Measurements from ENCODE around the gene TBC1D22A. TPM values are rescaled to one million over a fixed set of nuclear protein-coding genes. Genes with fewer than 3 reads are reported as not detected.

TBC1D22A gene
- total RNA-seq, 1 donor from 2014 or later, result 10.6 TPM

DNA sequence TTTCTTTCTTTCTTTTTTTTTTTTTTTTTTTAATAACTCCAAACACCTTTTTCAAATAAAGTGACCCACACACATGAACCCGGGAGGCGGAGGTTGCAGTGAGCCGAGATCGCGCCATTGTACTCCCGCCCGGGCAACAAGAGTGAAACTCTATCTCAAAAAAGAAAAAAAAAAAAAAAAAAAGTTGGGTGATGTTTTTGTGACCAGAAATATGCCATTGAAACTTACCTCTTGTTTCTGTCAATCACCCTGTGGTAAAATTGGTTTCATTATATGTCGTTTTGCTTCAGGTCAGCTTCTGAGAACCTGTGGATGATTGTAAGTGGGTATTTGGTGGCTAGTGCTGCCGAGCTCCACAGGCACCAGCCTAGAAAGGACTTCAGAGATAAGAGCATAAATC is 238.8 kb downstream of the TBC1D22A start:
- Histone ChIP-seq H3K36me3 (no peaks in the 10 kb centered on the region), H4K20me1 (ENCODE audit: low read depth) (no peaks in the 10 kb centered on the region), H3F3A (ENCODE audit: low read depth) (peaks cover 7% of the 10 kb centered on the region), H3K79me2 (ENCODE audit: low read depth) (no peaks in the 10 kb centered on the region), H2AFZ (replicated peaks) (no peak overlapping the region), H3K27ac (no peak overlapping the region), H3K4me2 (no peak overlapping the region), H3K4me1 (no peaks in the 10 kb centered on the region), H3K4me3 (no peak overlapping the region), H3K27me3 (no peaks in the 10 kb centered on the region), H3K9me3 (ENCODE audit: low read depth) (no peaks in the 10 kb centered on the region), H3K9ac (no peak overlapping the region)
- DNase-seq (ENCODE audit: low spot score), result no peak
- H3K27me3 Mint-ChIP-seq (ENCODE audit: insufficient read depth, low read depth), result no peaks in the 10 kb centered on the region
- no peak overlapping the region for H3K27ac Mint-ChIP-seq
- peaks cover 2% of the 10 kb centered on the region for H3K36me3 Mint-ChIP-seq
- TF ChIP-seq, protein P1, sequence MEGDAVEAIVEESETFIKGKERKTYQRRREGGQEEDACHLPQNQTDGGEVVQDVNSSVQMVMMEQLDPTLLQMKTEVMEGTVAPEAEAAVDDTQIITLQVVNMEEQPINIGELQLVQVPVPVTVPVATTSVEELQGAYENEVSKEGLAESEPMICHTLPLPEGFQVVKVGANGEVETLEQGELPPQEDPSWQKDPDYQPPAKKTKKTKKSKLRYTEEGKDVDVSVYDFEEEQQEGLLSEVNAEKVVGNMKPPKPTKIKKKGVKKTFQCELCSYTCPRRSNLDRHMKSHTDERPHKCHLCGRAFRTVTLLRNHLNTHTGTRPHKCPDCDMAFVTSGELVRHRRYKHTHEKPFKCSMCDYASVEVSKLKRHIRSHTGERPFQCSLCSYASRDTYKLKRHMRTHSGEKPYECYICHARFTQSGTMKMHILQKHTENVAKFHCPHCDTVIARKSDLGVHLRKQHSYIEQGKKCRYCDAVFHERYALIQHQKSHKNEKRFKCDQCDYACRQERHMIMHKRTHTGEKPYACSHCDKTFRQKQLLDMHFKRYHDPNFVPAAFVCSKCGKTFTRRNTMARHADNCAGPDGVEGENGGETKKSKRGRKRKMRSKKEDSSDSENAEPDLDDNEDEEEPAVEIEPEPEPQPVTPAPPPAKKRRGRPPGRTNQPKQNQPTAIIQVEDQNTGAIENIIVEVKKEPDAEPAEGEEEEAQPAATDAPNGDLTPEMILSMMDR (IDR thresholded peaks at IDR 0.05), result no peak
- TF ChIP-seq EZH2 (IDR thresholded peaks at IDR 0.05) (no peak), EZH2phosphoT487 (IDR thresholded peaks at IDR 0.05) (no peak)
- no peaks in the 10 kb centered on the region for H3K9me3 Mint-ChIP-seq
- H3K4me3 Mint-ChIP-seq, result no peak overlapping the region
- H3K4me1 Mint-ChIP-seq, result peaks cover 6% of the 10 kb centered on the region

DNA sequence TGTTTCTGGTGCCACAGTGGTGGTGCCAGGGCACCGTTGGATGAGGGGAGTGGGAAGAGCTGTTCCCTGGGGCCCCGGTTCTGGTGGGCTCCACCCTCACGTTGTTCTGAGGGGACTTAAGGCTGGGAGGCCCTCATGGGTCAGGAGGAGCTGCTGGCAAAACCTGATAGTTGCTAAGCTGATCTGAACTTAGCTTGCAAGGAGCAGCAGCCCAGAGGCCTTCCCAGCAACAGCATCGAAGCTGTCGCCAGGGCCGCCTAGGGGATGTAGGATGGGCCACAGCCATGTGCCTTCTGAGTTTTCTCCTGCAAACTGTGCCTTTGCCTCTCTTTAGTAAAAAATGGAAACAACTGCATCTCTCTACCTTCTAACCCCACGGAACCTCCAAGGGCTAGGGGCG is 240.2 kb downstream of the TBC1D22A start:
- Histone ChIP-seq H3K79me2 (ENCODE audit: low read depth) (no peaks in the 10 kb centered on the region), H3K4me1 (no peaks in the 10 kb centered on the region), H3F3A (ENCODE audit: low read depth) (peaks cover 7% of the 10 kb centered on the region), H3K27me3 (no peaks in the 10 kb centered on the region), H3K9me3 (ENCODE audit: low read depth) (no peaks in the 10 kb centered on the region), H3K27ac (no peak overlapping the region), H3K4me3 (no peak overlapping the region), H3K9ac (no peak overlapping the region), H3K36me3 (no peaks in the 10 kb centered on the region), H4K20me1 (ENCODE audit: low read depth) (no peaks in the 10 kb centered on the region), H2AFZ (replicated peaks) (no peak overlapping the region), H3K4me2 (no peak overlapping the region)
- no peak for DNase-seq (ENCODE audit: low spot score)
- no peaks in the 10 kb centered on the region for H3K9me3 Mint-ChIP-seq
- no peak overlapping the region for H3K4me3 Mint-ChIP-seq
- no peak overlapping the region for H3K27ac Mint-ChIP-seq
- H3K27me3 Mint-ChIP-seq (ENCODE audit: insufficient read depth, low read depth), result no peaks in the 10 kb centered on the region
- H3K4me1 Mint-ChIP-seq, result peaks cover 6% of the 10 kb centered on the region
- TF ChIP-seq EZH2phosphoT487 (IDR thresholded peaks at IDR 0.05), result no peak
- TF ChIP-seq EZH2 (IDR thresholded peaks at IDR 0.05), result no peak
- TF ChIP-seq, protein P1 (IDR thresholded peaks at IDR 0.05), result no peak
- H3K36me3 Mint-ChIP-seq, result peaks cover 2% of the 10 kb centered on the region

DNA sequence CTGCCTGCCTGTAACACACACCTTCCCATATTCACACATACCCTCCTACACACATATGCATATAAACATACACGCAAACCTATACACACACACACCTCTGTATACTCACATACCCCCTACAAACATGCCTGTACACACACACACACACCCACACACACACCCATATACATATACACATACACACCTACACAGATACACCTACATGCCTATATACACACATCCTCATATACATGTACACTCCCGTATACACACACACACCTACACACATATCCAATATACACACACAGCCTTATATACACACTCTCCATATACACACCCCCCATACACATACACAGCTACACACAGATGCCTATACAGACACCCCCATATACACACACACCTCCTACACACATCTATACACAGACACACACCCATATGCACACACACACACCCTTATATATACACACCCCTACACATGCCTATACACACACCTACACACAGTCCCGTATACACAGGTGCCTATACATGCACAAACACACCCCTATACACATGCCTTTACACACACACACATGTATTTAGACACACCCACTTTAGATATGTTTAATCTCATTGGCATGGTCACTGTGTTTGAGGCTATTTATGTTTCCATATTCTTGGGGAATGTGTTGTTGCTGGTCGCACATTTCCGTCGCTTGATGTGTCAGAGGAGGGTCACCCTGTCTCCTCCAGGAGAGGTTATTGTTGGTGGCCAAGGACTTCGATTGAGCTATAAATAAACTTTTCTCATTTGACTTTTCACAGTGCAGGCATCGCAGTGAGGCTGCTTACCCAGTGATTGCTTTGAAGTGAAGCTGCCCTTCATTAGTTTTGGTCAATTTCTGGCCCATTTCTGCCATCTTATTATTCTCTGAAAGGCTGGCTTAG is 243.3 kb downstream of the TBC1D22A start:
- H3K27ac ChIP-seq, result no peak overlapping the region
- DNase-seq (ENCODE audit: low spot score), result no peak
- Mint-ChIP-seq H3K4me3 (no peak overlapping the region), H3K9me3 (no peaks in the 10 kb centered on the region), H3K27ac (no peak overlapping the region), H3K4me1 (no peaks in the 10 kb centered on the region), H3K36me3 (no peaks in the 10 kb centered on the region), H3K27me3 (ENCODE audit: insufficient read depth, low read depth) (no peaks in the 10 kb centered on the region)
- TF ChIP-seq, protein P1 (IDR thresholded peaks at IDR 0.05), result no peak
- TF ChIP-seq EZH2phosphoT487 (IDR thresholded peaks at IDR 0.05) (no peak), EZH2 (IDR thresholded peaks at IDR 0.05) (no peak)
- H2AFZ ChIP-seq (replicated peaks), result no peak overlapping the region
- H3K27me3 ChIP-seq, result no peaks in the 10 kb centered on the region
- H3K4me3 ChIP-seq, result no peak overlapping the region
- H3K9me3 ChIP-seq (ENCODE audit: low read depth), result no peaks in the 10 kb centered on the region
- H3K4me2 ChIP-seq, result no peak overlapping the region
- no peaks in the 10 kb centered on the region for H3K79me2 ChIP-seq (ENCODE audit: low read depth)
- no peaks in the 10 kb centered on the region for H4K20me1 ChIP-seq (ENCODE audit: low read depth)
- no peaks in the 10 kb centered on the region for H3K4me1 ChIP-seq
- no peaks in the 10 kb centered on the region for H3K36me3 ChIP-seq
- peaks cover 7% of the 10 kb centered on the region for H3F3A ChIP-seq (ENCODE audit: low read depth)
- H3K9ac ChIP-seq, result no peak overlapping the region

All from neural progenitor cell (in vitro differentiated cells).